Endothelial cell (in vitro differentiated cells): ENCODE data around the gene NDUFB7. TPM values are rescaled to one million over a fixed set of nuclear protein-coding genes. Genes with fewer than 3 reads are reported as not detected.
"Not testable (repeated sequence)": the region's sequence is repeated elsewhere in the genome, so short reads cannot be mapped to it uniquely, and the experiment has no call there.

Experiments
- DNase-seq: peaks from one replicate; pipeline ENCODE4 v3.0.0; 2021; ENCODE audit warnings: low spot score
- H3K27ac Mint-ChIP-seq: one replicate; pipeline ENCODE4 v1.8.0; 2021; ENCODE audit warnings: mixed read lengths, inconsistent platforms; ENCODE audit not compliant: unreplicated experiment
- H3K27me3 Mint-ChIP-seq: one replicate; pipeline ENCODE4 v1.8.0; 2021; ENCODE audit warnings: mild to moderate bottlenecking, moderate library complexity, mixed read lengths, inconsistent platforms; ENCODE audit not compliant: unreplicated experiment
- H3K36me3 Mint-ChIP-seq: one replicate; pipeline ENCODE4 v1.8.0; 2021; ENCODE audit warnings: mild to moderate bottlenecking, low read depth, mixed read lengths, inconsistent platforms; ENCODE audit not compliant: unreplicated experiment
- H3K4me1 Mint-ChIP-seq: one replicate; pipeline ENCODE4 v1.8.0; 2021; ENCODE audit warnings: mild to moderate bottlenecking, mixed read lengths, inconsistent platforms; ENCODE audit not compliant: unreplicated experiment
- H3K4me3 Mint-ChIP-seq: one replicate; pipeline ENCODE4 v1.8.0; 2021; ENCODE audit warnings: mild to moderate bottlenecking, mixed read lengths, inconsistent platforms; ENCODE audit not compliant: unreplicated experiment
- H3K9me3 Mint-ChIP-seq: one replicate; pipeline ENCODE4 v1.8.0; 2021; ENCODE audit warnings: mixed read lengths, inconsistent platforms; ENCODE audit not compliant: unreplicated experiment
- CTCF ChIP-seq: fragments of 200-600 bp; sonication (generic); IDR thresholded peaks from one replicate; pipeline ENCODE4 v1.5.0; 2021; ENCODE audit warnings: antibody characterized with exemption; ENCODE audit not compliant: unreplicated experiment
- total RNA-seq: library from RNA; stranded (reverse); fragmentation: NEBNext Ultra II Directional; extraction: Animal tissue kit (Norgen Biotek cat#: 25700); gene quantifications from one replicate; pipeline ENCODE4 v1.2.1, GENCODE V29; 2021; ENCODE audit not compliant: unreplicated experiment

The NDUFB7 gene
- total RNA-seq, 1 donor from 2014 or later, result 122 TPM

GRCh38 chr19:14599548-14600147, 27.8 kb upstream of the NDUFB7 start:
- H3K4me3 Mint-ChIP-seq, result no peak overlapping the region
- peaks cover 34% of the 10 kb centered on the region for H3K9me3 Mint-ChIP-seq
- H3K27me3 Mint-ChIP-seq, result peaks cover 7% of the 10 kb centered on the region
- no peaks in the 10 kb centered on the region for H3K4me1 Mint-ChIP-seq
- H3K27ac Mint-ChIP-seq, result no peak overlapping the region
- peaks cover 13% of the 10 kb centered on the region for H3K36me3 Mint-ChIP-seq
- TF ChIP-seq CTCF, result no peak
- DNase-seq, result no peak

- Mint-ChIP-seq H3K27me3 (peaks cover 7% of the 10 kb centered on the region), H3K36me3 (peaks cover 18% of the 10 kb centered on the region), H3K27ac (no peak overlapping the region), H3K4me1 (no peaks in the 10 kb centered on the region), H3K9me3 (peaks cover 26% of the 10 kb centered on the region), H3K4me3 (peak overlapping the region; percentile 43)
- DNase-seq, result no peak
- TF ChIP-seq CTCF, result no peak
These were observed 23.7 kb upstream of the NDUFB7 start for GRCh38 chr19:14595558-14595957.

GRCh38 chr19:14589433-14589832, 17.6 kb upstream of the NDUFB7 start:
- not testable (repeated sequence) for H3K4me3 Mint-ChIP-seq, H3K36me3 Mint-ChIP-seq, DNase-seq, H3K9me3 Mint-ChIP-seq, H3K27me3 Mint-ChIP-seq, H3K4me1 Mint-ChIP-seq, H3K27ac Mint-ChIP-seq

GRCh38 chr19:14585187-14585586, 13.3 kb upstream of the NDUFB7 start:
- H3K27me3 Mint-ChIP-seq, H3K4me1 Mint-ChIP-seq, H3K9me3 Mint-ChIP-seq, H3K36me3 Mint-ChIP-seq, H3K4me3 Mint-ChIP-seq, H3K27ac Mint-ChIP-seq, DNase-seq: not testable (repeated sequence)

- not testable (repeated sequence) for H3K4me1 Mint-ChIP-seq, H3K4me3 Mint-ChIP-seq, H3K36me3 Mint-ChIP-seq, DNase-seq, H3K9me3 Mint-ChIP-seq, H3K27me3 Mint-ChIP-seq, H3K27ac Mint-ChIP-seq
These were observed 12.5 kb upstream of the NDUFB7 start for GRCh38 chr19:14584372-14584771.

- Mint-ChIP-seq H3K9me3 (peaks cover 6% of the 10 kb centered on the region), H3K27ac (no peak within 1 kb of the TSS), H3K4me1 (no peaks in the 10 kb centered on the region), H3K27me3 (peaks cover 3% of the 10 kb centered on the region), H3K36me3 (no peaks in the 10 kb centered on the region), H3K4me3 (no peak within 1 kb of the TSS)
- TF ChIP-seq CTCF, result no peak
- no peak for DNase-seq
These were observed 11.1 kb upstream of the NDUFB7 start, which contains the start of gene CLEC17A for GRCh38 chr19:14582894-14583340. TSS of gene CLEC17A (plus strand) at chr19:14583084. CDS start at chr19:14583161, 77 bp downstream.
